OCI-LY3 (cell line): Measurements from ENCODE around the gene SPATA21.

Experiments used
- CTCF ChIP-seq: fragments of 200-600, 300-600 bp; sonication (generic); IDR thresholded peaks from 2 replicates; pipeline ENCODE4 v1.5.1; 2014; ENCODE audit warnings: antibody characterized with exemption, low read length, low read depth
- EZH2phosphoT487 ChIP-seq: fragments of 200-600 bp; shearing (Covaris generic); IDR thresholded peaks from 2 replicates; pipeline ENCODE4 v1.6.1; 2018; ENCODE audit warnings: antibody characterized with exemption, mixed run types, low read depth

GRCh38 chr1:16402742-16403141, 34.5 kb downstream of the SPATA21 start:
- TF ChIP-seq CTCF, result no peak
- TF ChIP-seq EZH2phosphoT487, result no peak
